ENCODE data around the gene MYOCD. TPM values are rescaled to one million over a fixed set of nuclear protein-coding genes. Genes with fewer than 3 reads are reported as not detected.

MYOCD gene
- total RNA-seq, 1 experiment from 2014 or later, result not detected

- no TSS peak for BruUV-seq (replicated peaks)
- ChIA-PET POLR2A (no interaction called here), CTCF (no interaction called here)
- in situ Hi-C loops (cut with HindIII; ENCODE audit: low pct_unique_long_range_greater_than_20kb, low sequenced_read_pairs) (no loop called here), intact Hi-C loops (cut with micrococcal nuclease; ENCODE audit: unreplicated experiment) (no loop called here)
- Histone ChIP-seq H3K9me3 (ENCODE audit: control insufficient read depth, insufficient read depth, low read depth, low read length) (no peaks in the 10 kb centered on the region), H3K4me1 (ENCODE audit: control insufficient read depth, insufficient read depth, low read length) (no peaks in the 10 kb centered on the region), H3K27me3 (ENCODE audit: control insufficient read depth, insufficient read depth, low read length) (no peaks in the 10 kb centered on the region), H3K27ac (ENCODE audit: low read length) (no peak overlapping the region), H3K36me3 (ENCODE audit: control insufficient read depth, insufficient read depth, low read length) (no peaks in the 10 kb centered on the region), H3K4me3 (ENCODE audit: low read depth in 2 of 2, low read length in 2 of 2) (no peak overlapping the region)
- DNase-seq (ENCODE audit: low read depth, low spot score) (no peak), ATAC-seq (no peak)
- TF ChIP-seq SIN3A (IDR thresholded peaks at IDR 0.05; ENCODE audit: borderline replicate concordance, insufficient read depth, low read depth, low read length), result no peak
- TF ChIP-seq CTCF (IDR thresholded peaks at IDR 0.05), result no peak
- TF ChIP-seq, protein P1, sequence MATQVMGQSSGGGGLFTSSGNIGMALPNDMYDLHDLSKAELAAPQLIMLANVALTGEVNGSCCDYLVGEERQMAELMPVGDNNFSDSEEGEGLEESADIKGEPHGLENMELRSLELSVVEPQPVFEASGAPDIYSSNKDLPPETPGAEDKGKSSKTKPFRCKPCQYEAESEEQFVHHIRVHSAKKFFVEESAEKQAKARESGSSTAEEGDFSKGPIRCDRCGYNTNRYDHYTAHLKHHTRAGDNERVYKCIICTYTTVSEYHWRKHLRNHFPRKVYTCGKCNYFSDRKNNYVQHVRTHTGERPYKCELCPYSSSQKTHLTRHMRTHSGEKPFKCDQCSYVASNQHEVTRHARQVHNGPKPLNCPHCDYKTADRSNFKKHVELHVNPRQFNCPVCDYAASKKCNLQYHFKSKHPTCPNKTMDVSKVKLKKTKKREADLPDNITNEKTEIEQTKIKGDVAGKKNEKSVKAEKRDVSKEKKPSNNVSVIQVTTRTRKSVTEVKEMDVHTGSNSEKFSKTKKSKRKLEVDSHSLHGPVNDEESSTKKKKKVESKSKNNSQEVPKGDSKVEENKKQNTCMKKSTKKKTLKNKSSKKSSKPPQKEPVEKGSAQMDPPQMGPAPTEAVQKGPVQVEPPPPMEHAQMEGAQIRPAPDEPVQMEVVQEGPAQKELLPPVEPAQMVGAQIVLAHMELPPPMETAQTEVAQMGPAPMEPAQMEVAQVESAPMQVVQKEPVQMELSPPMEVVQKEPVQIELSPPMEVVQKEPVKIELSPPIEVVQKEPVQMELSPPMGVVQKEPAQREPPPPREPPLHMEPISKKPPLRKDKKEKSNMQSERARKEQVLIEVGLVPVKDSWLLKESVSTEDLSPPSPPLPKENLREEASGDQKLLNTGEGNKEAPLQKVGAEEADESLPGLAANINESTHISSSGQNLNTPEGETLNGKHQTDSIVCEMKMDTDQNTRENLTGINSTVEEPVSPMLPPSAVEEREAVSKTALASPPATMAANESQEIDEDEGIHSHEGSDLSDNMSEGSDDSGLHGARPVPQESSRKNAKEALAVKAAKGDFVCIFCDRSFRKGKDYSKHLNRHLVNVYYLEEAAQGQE (IDR thresholded peaks at IDR 0.05; ENCODE audit: insufficient read depth in 1 of 2, low read depth in 2 of 2, low read length in 1 of 2), result no peak
These were observed 73.8 kb downstream of the MYOCD start for GRCh38 chr17:12739500-12739899.

GRCh38 chr17:12743046-12743445 is 77.4 kb downstream of the MYOCD start:
- CTCF ChIA-PET, result interaction anchor here (0.7 kb wide), 1 partner anchor 78 kb away, joined by 3 read pairs; no protein-coding TSS in a partner anchor

More at GRCh38 chr17:12743046-12743445, 77.4 kb downstream of the MYOCD start:
- in situ Hi-C loops (cut with HindIII; ENCODE audit: low pct_unique_long_range_greater_than_20kb, low sequenced_read_pairs) (no loop called here), intact Hi-C loops (cut with micrococcal nuclease; ENCODE audit: unreplicated experiment) (no loop called here)
- ATAC-seq, result no peak
- H3K27me3 ChIP-seq (ENCODE audit: control insufficient read depth, insufficient read depth, low read length), result no peaks in the 10 kb centered on the region
- DNase-seq (ENCODE audit: low read depth, low spot score), result no peak
- TF ChIP-seq TCF7L2 (IDR thresholded peaks at IDR 0.05; ENCODE audit: low read depth, low read length), result no peak
- TF ChIP-seq CTCF (IDR thresholded peaks at IDR 0.05), result no peak
- TF ChIP-seq, protein P1 (IDR thresholded peaks at IDR 0.05; ENCODE audit: insufficient read depth in 1 of 2, low read depth in 2 of 2, low read length in 1 of 2), result no peak
- no peaks in the 10 kb centered on the region for H3K9me3 ChIP-seq (ENCODE audit: control insufficient read depth, insufficient read depth, low read depth, low read length)
- POLR2A ChIA-PET, result no interaction called here
- H3K4me3 ChIP-seq (ENCODE audit: low read depth in 2 of 2, low read length in 2 of 2), result no peak overlapping the region
- H3K4me1 ChIP-seq (ENCODE audit: control insufficient read depth, insufficient read depth, low read length), result no peaks in the 10 kb centered on the region
- BruUV-seq (replicated peaks), result no TSS peak
- no peak overlapping the region for H3K27ac ChIP-seq (ENCODE audit: low read length)
- no peaks in the 10 kb centered on the region for H3K36me3 ChIP-seq (ENCODE audit: control insufficient read depth, insufficient read depth, low read length)

All from Panc1 (cell line).